Stimulated activated CD4-positive, alpha-beta T cell treated with anti-CD3 and anti-CD28 coated beads, Interleukin-15, amount 100 ng/mL, for 24 hours (primary cell): ENCODE data around the gene THAP2.
"Not testable (repeated sequence)": the region's sequence is repeated elsewhere in the genome, so short reads cannot be mapped to it uniquely, and the experiment has no call there.

Experiments used
- DNase-seq: peaks from one replicate; pipeline ENCODE4 v3.0.0-alpha.2; 2020

The THAP2 gene

DNA sequence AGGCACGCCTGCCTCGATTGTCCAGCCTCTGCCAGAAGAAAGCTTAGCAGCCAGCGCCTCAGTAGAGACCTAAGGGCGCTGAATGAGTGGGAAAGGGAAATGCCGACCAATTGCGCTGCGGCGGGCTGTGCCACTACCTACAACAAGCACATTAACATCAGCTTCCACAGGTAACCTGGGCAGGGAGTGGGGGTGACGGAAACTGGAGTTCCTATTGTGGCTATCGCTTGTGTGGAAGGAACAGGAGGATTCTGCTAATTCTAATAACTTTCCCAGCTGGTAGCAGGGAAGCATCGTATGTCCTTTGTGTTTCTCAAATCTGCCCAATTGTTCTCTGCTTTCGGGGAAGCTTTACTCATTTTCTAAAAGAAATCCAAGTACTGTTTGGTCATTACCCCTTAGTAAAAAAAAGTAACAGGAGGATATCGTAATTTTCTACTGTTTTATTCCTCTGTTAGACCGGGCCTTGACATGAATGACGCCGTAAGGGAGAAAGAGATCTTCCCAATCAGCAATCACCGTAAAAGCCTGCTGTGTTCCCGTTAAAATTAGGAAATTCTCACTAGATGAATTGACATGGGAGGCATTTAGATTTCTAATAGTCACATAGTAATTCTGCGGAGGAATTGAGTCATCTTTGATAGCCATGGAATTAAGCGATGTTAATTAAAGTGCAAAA is 449 bp downstream of the THAP2 start:
- no peak for DNase-seq

DNA sequence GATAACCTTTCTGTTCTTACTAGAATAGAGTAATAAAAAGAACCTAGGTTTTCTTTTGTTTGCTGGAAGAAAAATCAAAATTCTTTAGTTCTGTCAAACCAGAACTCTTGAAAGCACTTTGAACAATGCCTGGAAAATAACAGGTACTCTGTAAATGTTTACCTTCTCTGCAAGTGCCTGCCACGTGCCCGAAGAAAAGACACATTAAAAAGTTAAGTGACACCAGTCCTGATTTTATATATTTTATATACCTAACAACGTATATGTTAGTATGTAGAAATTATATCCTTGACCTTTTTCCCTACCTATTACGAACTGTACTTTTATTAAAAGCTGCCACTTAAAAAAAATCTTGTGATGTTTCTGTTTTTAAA is 976 bp downstream of the THAP2 start:
- DNase-seq, result peak; percentile 11

DNA sequence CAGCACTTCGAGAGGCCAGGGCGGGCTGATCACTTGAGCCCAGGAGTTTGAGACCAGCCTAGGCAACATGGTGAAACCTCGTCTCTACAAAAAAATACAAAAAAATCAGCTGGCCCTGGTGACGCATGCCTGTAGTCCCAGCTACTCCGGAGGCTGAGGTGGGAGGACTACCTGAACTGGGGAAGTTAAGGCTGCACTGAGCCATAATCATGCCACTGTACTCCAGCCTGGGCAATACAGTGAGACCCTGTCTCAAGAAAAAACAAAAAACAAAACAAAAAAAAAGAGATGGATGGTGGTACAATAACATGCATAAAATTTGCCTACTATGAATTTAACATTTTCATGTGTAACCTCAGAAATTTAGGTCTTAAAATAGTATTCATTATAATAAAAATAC is 2.2 kb downstream of the THAP2 start:
- DNase-seq, result no peak

DNA sequence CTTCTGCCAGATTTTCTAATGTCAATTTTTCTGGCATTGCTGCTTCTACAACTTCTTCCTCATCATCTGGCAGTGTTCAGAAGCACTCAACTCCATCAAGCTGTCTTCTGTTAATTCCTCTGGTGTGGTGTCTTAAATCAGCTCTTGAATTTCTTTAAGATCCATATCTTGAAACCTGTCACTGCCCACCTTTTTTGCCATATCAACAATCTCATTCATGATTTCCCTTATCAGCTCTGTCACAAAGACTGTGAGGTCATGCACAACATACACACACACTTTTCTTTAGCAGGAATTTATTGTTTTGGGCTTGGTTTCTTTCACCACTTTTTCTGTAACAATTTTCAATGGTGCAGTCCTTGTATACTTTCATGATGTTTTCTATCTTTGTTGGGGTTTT is 7.2 kb downstream of the THAP2 start:
- DNase-seq, result no peak

DNA sequence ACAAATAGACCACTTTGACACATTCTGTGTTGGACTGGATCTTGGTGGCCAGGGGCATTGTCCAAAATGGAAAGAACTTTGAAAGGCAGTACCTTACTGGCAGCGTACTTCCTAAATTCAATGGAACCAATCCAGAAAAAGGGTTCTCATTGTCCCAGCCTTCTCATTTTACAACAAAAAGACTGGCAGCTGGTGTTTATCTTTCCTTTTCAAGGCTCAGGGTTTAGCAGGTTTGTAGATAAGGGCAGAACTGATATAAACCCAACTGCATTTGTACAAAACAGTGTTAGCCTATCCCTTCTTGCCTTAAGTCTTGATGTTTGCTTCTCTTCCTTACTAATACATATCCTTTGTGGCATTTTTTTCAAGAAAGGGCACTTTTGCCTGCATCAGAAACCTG is 7.7 kb downstream of the THAP2 start:
- DNase-seq, result no peak

DNA sequence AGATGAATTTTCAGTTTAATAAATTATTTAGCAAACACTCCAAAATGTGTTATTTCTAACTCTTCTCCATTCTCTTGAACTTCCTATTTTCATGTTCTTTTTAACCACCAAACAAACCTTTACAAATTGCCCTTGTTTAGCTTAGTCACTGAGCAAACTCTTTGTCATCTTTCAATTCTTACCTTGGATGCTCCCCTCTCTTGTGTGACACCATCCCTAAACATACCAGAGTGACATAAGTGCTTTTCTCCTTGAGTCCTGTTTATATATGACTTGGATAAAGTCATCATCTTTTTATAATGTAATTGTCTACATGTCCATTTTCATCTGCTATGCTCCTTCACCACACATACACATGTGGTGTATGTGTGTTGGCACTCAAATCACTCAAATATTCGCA is 18.4 kb downstream of the THAP2 start:
- DNase-seq, result no peak

DNA sequence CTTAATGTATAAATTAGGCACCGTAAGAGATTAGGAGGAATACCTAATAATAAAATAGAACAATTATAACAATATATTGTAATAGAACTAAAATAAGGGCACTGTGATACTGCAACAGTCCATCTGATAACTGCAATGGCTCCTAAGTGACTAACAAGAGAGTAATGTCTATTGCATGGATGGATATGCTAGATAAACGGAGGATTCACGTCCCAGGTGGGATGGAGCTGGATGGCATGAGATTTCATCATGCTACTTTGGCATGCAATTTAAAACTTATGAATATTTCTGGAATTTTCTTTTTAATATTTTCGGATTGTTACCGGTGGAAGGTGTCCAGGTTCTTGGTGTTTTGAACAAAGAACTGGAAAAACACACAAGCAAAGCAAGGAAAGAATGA is 19.5 kb downstream of the THAP2 start:
- DNase-seq, result no peak

DNA sequence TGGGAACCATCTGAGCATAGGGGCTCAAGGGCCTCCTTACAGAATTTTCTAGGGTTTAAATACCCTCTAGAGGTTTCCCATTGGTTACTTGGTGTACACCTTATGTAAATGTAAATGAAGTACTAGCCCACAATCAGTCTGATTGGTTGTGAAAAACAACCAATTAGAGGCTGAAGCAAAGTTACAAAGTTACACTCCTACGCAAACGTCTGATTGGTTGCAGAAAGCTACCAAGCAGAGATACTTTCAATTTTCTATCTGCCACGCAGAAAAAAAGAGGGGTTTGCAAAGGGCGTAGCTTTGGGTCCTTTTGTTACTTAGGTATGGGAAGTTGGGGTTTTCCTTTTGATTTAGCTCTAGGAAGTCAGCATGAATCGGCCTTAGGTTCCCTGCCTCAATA is 20.0 kb downstream of the THAP2 start:
- DNase-seq, result no peak

DNA sequence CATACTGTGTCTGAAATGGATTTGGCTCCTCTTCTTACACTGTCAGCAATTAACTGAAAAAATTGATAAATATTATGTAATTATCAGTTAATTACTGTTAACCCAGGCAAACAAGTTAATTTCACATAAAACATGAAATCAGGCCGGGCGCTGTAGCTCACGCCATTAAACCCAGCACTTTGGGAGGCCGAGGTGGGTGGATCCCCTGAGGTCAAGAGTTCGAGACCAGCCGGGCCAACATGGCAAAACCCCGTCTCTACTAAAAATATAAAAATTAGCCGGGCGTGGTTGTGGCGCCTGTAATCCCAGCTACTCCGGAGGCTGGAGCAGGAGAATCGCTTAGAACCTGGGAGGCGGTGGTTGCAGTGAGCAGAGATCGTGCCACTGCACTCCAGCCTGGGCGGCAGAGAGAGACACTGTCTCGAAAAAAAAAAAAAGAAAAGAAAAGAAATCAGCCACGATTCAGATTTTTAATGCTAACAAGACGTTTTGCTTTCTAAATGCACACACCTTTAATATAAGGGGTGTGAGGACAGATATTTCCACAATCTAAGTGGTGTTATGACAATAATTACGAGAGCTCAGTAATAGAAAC is 21.3 kb downstream of the THAP2 start:
- peak; percentile 6 for DNase-seq

DNA sequence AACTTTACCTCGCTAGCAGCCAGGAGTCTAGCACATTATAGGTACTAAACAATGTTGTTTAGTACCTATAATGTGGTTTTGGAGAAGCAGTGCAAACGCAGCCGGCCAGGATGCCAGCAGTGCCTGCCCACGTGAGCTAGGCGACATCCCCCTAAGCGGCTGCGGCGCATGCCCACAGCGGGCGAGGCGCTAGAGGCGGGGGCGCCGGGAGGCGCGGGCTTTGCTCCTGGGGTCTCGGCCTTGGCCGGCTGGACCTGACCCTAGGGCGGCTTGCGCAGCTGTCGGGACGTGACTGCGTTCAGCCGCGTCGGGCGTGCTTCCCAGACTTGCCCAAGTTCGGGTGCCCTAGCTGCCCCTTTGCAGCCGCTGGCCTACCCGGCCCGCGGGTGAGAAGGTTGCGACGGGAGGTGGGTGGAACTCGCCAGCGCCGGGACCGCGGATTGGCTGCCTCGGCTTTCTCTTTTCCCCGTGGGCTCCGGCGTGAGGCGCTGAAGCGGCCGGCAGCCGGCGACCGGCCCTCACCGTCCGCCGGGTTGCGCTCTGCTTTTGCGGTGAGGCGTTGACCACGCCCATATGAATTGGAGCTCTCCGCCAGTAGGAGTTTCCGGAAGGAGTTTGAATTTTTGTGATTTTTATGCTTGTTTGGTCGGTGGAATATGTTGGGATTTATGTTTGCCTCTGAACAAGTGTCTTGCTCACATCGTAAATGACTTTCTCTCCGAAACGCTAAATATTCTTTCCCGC is 22.0 kb downstream of the THAP2 start, which contains the start of gene TMEM19:
TMEM19 (plus strand) TSS at position 169 of the 744 bp plus-strand sequence. CDS start 599 bp downstream, outside the sequence.
- DNase-seq, result peak; percentile 87

DNA sequence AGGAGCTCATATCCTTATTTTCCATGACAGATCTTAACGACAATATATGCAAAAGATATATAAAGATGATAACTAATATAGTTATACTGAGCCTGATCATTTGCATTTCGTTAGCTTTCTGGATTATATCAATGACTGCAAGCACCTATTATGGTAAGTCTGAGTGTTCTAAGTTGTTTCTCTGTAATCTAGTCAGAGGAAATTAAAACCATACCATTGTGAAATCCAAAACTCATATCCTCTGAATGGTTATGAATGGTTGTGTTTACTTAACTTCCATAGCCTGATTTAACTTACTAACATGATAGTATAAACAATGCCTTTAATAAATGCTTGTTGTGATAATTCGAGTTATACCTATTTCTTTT is 22.5 kb downstream of the THAP2 start:
- no peak for DNase-seq

DNA sequence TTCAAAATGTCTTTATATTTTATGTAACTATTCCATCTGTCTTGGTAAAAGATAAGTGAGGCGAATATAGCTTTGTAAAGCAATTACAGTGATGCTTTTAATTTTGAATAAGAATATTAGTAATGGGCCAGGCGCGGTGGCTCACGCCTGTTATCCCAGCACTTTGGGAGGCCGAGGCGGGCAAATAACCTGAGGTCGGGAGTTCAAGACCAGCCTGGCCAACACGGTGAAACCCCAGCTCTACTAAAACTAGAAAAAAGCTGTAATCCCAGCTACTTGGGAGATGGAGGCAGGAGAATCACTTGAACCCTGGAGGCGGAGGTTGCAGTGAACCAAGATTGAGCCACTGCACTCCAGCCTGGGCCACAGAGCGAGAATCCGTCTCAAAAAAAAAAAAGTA is 23.1 kb downstream of the THAP2 start:
- DNase-seq, result not testable (repeated sequence)

DNA sequence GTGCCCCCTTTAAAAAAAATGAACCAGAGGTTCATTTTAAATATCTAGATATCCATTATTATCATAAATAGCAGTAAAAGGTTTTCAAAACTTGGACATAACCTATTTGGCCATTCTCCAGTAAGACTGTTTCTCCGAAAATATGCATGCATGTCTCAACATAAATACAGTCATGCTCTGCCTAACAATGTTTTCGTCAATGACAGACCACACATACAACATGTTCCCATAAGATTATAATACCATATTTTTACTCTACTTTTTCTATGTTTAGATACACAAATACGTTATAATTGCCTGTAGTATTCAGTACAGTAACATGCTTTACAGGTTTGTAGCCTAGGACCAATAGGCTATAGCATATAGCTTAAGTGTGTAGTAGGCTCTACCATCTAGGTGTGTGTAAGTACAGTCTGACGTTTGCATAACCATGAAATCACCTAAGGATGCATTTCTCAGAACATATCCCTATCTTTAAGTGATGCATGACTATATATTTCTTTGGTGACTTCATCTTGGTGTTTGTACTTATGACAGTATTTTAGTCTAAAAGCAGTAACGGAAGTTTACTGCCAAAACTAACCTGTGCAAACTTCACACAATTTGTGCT is 25.0 kb downstream of the THAP2 start:
- DNase-seq, result no peak

DNA sequence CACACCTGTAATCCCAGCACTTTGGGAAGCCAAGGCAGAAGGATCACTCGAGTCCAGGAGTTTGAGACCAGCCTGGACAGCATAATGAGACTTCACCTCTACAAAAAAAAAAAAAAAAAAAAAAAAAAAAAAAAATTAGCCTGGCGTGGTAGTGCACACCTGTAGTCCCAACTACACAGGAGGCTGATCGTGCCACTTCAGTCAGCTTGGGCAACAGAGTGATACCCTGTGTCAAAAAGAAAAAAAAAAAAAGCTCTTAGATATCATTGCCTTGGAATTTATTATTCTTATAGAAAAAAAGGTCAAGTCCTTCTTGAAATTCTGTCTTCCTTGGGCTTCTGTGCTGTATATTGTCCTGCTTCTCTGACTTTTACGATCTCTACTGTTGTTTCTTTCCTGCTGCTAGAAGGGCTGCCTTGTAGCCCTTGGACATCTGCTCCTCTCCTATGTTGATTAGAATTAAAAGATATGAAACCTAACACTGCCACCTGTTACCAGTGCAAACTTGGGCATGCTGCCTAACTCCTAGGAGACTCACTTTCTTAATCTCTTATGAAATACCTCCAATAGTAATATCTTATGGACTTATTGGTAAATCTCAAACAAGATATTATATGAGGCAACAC is 27.5 kb downstream of the THAP2 start:
- no peak for DNase-seq

DNA sequence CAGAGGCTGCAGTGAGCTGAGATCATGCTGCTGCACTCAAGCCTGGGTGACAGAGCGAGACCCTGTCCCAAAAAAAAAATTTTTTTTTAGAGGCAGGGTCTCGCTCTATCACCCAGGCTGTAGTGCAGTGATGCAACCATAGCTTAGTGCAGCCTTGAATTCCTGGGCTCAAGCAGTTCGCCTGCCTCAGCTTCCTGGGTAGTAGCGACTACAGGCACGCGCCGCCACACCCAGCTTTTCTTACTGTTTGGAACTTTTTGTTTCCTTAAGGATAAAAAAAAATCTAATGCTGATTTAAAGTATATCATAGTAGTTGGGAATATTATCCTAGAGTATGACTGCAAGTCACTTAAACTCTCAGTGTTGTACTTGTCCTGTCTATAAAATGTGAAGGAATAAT is 29.0 kb downstream of the THAP2 start:
- no peak for DNase-seq

DNA sequence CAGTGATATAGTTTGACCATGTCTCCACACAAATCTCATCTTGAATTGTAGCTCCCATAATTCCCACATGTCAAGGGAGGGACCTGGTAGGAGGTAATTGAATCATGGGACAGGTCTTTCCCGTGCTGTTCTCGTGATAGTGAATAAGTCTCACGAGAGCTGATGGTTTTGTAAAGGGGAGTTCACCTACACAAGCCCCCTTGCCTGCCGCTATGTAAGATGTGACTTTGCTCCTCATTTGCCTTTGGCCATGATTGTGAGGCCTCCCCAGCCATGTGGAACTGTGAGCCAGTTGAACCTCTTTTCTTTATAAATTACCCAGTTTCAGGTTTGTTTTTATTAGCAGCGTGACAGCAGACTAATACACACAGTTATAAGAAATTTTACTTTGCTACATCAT is 29.6 kb downstream of the THAP2 start:
- DNase-seq, result not testable (repeated sequence)

DNA sequence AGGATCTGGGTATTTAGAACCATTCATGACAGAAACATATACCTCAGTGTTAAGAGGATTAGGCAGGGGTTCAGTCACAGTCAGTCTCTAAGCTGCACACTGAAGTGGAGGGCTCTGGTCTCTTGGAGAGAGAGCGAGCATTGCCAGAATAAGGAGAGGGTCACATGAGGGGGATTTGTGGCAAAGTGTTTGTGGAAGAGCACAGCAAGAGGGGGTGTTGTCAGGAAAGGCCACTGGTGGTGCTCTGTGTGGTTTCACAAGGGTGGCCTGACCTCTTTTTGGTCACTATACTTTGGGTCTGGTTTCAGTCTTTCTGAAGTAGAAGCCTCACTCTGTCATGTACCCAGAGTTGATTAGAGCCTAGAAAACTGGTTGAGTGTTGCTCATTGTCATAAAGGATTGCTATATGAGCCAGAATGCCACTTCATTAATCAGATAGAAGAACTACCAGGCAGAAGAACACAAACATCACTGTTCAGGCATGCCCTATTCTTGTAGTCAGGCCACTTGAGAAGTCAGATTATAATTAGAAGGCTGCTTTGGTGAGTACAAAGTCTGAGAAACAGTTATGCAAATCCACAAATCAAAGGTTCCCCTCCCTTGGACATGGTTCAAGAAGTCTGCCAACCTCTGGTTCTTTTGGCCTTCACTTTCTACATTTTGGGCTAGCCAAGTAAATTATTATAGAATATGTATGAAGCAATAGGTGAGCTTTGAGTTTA is 30.2 kb downstream of the THAP2 start:
- no peak for DNase-seq

DNA sequence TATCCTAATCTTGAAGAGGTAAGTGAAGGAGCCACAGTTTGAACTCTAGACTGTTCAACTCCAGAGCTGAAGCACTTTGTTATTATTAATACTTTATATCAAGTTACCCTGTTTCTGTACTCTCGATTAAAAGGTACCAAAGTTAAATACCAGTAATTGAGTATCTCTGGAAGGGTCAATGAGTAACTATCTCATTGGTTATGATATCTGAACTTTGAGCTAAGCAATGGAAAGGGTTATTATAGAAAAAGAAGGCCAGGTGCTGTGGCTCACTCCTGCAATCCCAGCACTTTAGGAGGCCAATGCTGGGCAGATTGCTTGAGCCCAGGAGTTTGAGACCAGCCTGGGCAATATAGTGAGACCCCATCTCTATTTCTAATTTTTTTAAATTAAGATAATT is 31.7 kb downstream of the THAP2 start:
- DNase-seq, result no peak

DNA sequence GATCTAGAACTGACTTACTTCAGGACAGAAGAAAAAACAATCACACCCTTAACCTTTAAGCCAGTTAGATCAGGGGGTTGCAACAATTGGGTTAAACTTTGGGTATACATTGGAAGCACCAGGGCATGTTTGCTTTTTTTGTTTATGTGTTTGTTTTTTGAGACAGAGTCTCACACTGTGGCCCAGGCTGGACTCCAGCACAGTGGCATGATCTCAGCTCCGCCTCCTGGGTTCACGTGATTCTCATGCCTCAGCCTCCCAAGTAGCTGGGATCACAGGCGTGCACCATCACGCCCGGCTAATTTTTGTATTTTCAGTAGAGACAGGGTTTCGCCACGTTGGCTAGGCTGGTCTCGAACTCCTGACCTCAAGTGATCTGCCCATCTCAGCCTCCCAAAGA is 38.1 kb downstream of the THAP2 start:
- not testable (repeated sequence) for DNase-seq

DNA sequence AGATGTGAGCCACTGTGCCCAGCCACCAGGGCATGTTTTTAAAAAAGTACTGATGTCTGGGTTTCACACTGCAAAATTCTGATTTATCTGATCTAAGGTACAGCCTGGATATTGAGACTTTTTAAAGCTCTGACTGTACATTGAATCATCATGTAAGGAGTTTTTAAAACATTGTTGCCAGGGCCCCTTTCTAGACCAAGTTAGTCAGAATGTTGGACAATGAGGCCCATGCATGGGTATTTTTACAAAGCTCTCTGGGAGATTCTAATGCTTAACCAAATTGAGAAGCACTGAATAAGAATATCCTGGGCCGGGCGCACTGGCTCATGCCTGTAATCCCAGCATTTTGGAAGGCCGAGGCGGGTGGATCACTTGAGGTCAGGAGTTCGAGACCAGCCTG is 38.5 kb downstream of the THAP2 start:
- no peak for DNase-seq

DNA sequence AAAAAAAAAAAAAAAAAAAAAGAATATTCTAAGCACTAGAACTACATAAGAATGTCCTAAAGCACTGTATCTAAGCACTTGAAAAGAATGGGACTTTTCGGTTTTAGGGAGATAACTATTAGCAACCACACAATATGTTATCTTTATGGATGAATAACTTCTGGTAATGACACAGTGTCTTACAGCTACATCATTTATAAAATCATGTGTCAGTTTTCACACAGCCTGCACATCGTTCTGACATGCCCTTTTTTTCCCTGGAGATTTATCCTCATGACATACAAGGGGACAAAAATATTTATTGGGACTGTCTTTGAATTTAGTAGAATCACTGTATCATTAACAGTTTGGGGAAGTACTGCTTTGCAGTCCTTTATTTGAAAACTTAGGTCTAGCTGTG is 39.1 kb downstream of the THAP2 start:
- DNase-seq, result no peak

DNA sequence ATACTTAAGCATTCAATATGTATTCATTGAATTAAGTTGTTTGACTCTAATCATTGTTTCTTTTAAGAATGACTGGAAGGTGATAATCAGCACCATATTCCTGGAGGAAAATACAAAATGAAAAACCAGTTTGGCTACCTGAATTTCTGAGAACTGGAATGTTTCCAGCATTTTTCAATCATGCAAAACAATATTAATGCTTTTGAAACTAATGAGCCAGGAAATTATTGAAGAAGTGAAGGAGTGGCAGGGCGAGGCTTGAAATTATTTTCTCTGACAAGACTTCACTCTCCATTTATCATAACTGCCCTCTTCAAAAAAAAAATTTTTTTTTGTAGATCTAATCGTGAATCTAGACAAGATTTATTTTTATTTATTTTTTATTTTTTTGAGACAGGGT is 40.8 kb downstream of the THAP2 start:
- no peak for DNase-seq

DNA sequence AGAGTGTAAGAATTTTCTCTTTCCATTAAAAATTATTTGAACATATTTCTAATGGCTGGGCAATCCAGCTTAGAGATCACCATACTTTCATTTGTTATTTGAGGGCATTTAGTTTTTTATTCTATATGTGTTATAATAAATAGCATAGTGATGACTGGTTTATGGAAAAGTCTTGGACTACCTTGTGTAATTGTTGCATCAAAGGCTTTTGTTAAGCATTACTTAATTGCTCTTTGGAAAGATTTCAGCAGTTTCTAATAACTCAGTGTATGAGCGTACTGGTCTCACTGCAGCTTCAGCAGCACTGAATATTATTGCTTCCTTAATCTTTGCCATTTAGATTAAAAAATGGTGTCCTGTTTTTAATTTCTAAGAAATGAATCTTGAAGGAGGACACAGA is 44.6 kb downstream of the THAP2 start:
- no peak for DNase-seq
